Kidney (tissue), 14 donors: ENCODE results near the gene PIAS4. TPM values are rescaled to one million over a fixed set of nuclear protein-coding genes. Genes with fewer than 3 reads are reported as not detected.

Experiments used
- DNase-seq, 5 donors: peaks; one replicate each; pipeline ENCODE4 v3.0.0-alpha.2; 2013 to 2020
- FAIRE-seq: peaks from 2 replicates; lab custom pipeline; 2012; peaks lifted over from hg19 to GRCh38; lab: Jason Lieb, UNC
- H3K27ac ChIP-seq, 2 donors: one replicate each; pipeline ENCODE4 v1.7.0; 2013; ENCODE audit warnings: low read depth in 2 of 2, low read length in 2 of 2, inconsistent platforms in 1 of 2
- H3K27me3 ChIP-seq: one replicate; pipeline ENCODE4 v1.7.1; 2013; ENCODE audit warnings: low read length, inconsistent platforms; ENCODE audit not compliant: control insufficient read depth, insufficient read depth
- H3K36me3 ChIP-seq, 3 donors: one replicate each; pipeline versions ENCODE4 v1.7.0 to v1.7.1; 2013; ENCODE audit warnings: low read length in 3 of 3, control low read depth in 1 of 3, inconsistent platforms in 1 of 3; ENCODE audit not compliant: insufficient read depth in 3 of 3, control insufficient read depth in 2 of 3
- H3K4me1 ChIP-seq, 3 donors: one replicate each; pipeline versions ENCODE4 v1.7.0 to v1.7.1; 2013; ENCODE audit warnings: low read length in 3 of 3, inconsistent platforms in 1 of 3, low read depth in 1 of 3; ENCODE audit not compliant: control insufficient read depth in 2 of 3, insufficient read depth in 2 of 3
- H3K4me3 ChIP-seq, 3 donors: one replicate each; pipeline versions ENCODE4 v1.7.0 to v1.8.1; 2013; ENCODE audit warnings: low read length in 3 of 3, control low read depth in 1 of 3, inconsistent platforms in 1 of 3
- H3K9ac ChIP-seq, 3 donors: one replicate each; pipeline versions ENCODE4 v1.7.0 to v1.7.1; 2013; ENCODE audit warnings: low read length in 3 of 3, control low read depth in 1 of 3, inconsistent platforms in 1 of 3
- H3K9me3 ChIP-seq, 3 donors: one replicate each; pipeline versions ENCODE4 v1.7.0 to v1.7.1; 2013; ENCODE audit warnings: low read length in 3 of 3, control low read depth in 1 of 3, inconsistent platforms in 1 of 3; ENCODE audit not compliant: control insufficient read depth in 2 of 3, insufficient read depth in 1 of 3
- intact Hi-C: fragments of 100-400 bp; cut with DNase I; formaldehyde crosslinking; loops from one replicate; pipeline ENCODE4 v1.11.1; 2022
- polyA plus RNA-seq: library from polyadenylated mRNA; stranded (reverse); fragments of 350-450 nt; fragmentation: Illumina TruSeq; extraction: RNeasy Lipid Tissue Mini Kit (QIAGEN cat#74804); gene quantifications from one replicate; pipeline ENCODE4 v1.2.3, GENCODE V29; 2014; ENCODE audit warnings: low read depth, low replicate concordance; ENCODE audit not compliant: insufficient read depth
- total RNA-seq: library from RNA; stranded (reverse); fragmentation: NEBNext Ultra II Directional; extraction: Animal tissue kit (Norgen Biotek cat#: 25700); gene quantifications from one replicate; pipeline ENCODE4 v1.2.1, GENCODE V29; 2021
- TF ChIP-seq, protein P1 (sequence below): IDR thresholded peaks from 3 replicates; pipeline ENCODE4 v1.5.1; 2012; ENCODE audit warnings: mild to moderate bottlenecking, moderate library complexity, borderline replicate concordance; ENCODE audit not compliant: insufficient read depth; ENCODE audit errors: extremely low read depth
- donor health status: control.
- donor health status: control.
- donor health status: control.
- donor health status: control.
- donor health status: control.
- donor health status: DM: yes; HTN: yes; CAD: no.
- donor health status: Normal renal cell carcinoma (clear cell type).

Gene PIAS4
- total and polyA plus RNA-seq, 2 donors from 2014 or later: 9.8 to 25.0 TPM

DNA sequence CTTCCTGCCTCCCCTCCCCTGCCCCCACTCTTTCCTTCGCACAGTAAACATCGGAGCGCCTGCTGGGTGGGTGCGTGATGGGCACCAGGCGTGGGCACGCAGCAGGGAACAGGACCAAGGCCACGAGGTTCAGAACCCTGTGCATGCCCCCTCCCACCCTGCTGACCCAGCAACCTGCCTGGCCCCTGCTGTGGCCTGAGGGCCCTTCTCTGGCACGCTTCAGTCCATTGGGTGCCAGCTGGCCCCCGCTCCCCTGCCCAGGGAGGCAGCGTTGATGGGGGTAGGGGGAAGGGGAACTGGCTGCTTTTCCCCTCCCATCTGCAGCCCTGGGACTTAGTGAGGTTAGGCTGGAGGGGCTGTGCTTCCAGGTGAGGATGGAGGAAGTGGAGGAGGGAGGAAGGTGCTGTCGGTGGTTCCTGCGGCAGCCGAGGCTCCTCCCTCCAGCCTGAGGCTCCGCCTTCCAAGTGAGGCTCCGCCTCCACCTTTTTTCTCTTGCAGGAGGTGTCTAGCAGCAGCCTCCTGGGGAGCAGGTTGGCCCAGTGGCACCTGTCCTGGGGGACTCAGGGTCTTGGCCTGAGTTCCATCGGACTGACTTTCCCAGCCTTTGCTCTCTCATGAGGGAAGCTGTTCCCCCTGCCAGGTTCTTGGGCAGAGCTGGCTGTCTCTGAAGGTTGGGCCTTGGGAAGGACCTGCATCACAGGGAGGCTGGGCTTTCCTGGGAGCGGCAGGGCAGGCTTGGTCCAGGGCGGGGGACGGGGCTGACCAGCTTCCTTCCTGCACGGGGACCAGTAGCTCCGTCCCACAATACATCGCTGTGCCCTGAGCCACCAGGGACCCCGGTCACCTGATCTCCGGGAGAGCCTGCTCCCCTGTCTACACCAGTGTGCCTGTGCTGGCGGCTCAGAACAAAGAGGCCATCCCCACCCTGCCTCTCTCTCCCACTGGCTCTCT is 7.3 kb downstream of the PIAS4 start:
- FAIRE-seq (no peak), DNase-seq (peak; percentile 57 to 88 (median 64))
- Histone ChIP-seq H3K9ac (peak overlapping the region in 1 of 3 donors; percentile 34), H3K36me3 (peaks cover 0 to 16% (median 3%) of the 10 kb centered on the region in 3 donors), H3K27ac (peak overlapping the region; percentile 51 to 69), H3K9me3 (no peaks in the 10 kb centered on the region), H3K4me3 (no peak overlapping the region), H3K4me1 (peaks cover 0 to 48% (median 16%) of the 10 kb centered on the region in 3 donors), H3K27me3 (no peaks in the 10 kb centered on the region)
- intact Hi-C loops: no loop called here
- TF ChIP-seq, protein P1, sequence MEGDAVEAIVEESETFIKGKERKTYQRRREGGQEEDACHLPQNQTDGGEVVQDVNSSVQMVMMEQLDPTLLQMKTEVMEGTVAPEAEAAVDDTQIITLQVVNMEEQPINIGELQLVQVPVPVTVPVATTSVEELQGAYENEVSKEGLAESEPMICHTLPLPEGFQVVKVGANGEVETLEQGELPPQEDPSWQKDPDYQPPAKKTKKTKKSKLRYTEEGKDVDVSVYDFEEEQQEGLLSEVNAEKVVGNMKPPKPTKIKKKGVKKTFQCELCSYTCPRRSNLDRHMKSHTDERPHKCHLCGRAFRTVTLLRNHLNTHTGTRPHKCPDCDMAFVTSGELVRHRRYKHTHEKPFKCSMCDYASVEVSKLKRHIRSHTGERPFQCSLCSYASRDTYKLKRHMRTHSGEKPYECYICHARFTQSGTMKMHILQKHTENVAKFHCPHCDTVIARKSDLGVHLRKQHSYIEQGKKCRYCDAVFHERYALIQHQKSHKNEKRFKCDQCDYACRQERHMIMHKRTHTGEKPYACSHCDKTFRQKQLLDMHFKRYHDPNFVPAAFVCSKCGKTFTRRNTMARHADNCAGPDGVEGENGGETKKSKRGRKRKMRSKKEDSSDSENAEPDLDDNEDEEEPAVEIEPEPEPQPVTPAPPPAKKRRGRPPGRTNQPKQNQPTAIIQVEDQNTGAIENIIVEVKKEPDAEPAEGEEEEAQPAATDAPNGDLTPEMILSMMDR: no peak

- H3K9ac ChIP-seq: peak overlapping the region in 1 of 3 donors; percentile 34
- no peaks in the 10 kb centered on the region for H3K27me3 ChIP-seq
- peaks cover 0 to 38% (median 16%) of the 10 kb centered on the region in 3 donors for H3K4me1 ChIP-seq
- H3K27ac ChIP-seq: peak overlapping the region; percentile 51 to 56
- intact Hi-C loops: no loop called here
- H3K9me3 ChIP-seq: no peaks in the 10 kb centered on the region
- DNase-seq (peak; percentile 80 to 96 (median 96)), FAIRE-seq (no peak)
- H3K36me3 ChIP-seq: peaks cover 0 to 16% (median 3%) of the 10 kb centered on the region in 3 donors
- TF ChIP-seq, protein P1: no peak
- no peak overlapping the region for H3K4me3 ChIP-seq
These were observed 8.3 kb downstream of the PIAS4 start for GRCh38 chr19:4015705-4016402.

GRCh38 chr19:4016486-4016885 is 8.9 kb downstream of the PIAS4 start:
- no peaks in the 10 kb centered on the region for H3K9me3 ChIP-seq
- no peak overlapping the region for H3K27ac ChIP-seq
- H3K36me3 ChIP-seq: peaks cover 0 to 16% (median 3%) of the 10 kb centered on the region in 3 donors
- H3K9ac ChIP-seq: peak overlapping the region in 1 of 3 donors; percentile 34
- FAIRE-seq (no peak), DNase-seq (no peak)
- peaks cover 0 to 34% (median 16%) of the 10 kb centered on the region in 3 donors for H3K4me1 ChIP-seq
- no peak overlapping the region for H3K4me3 ChIP-seq
- intact Hi-C loops: no loop called here
- TF ChIP-seq, protein P1: no peak
- H3K27me3 ChIP-seq: no peaks in the 10 kb centered on the region
